Smooth muscle cell (in vitro differentiated cells): Measurements from ENCODE around the gene TMBIM6. TPM values are rescaled to one million over a fixed set of nuclear protein-coding genes. Genes with fewer than 3 reads are reported as not detected.
"Not testable (repeated sequence)": the region's sequence is repeated elsewhere in the genome, so short reads cannot be mapped to it uniquely, and the experiment has no call there.

Experiments used
- DNase-seq: peaks from one replicate; lab custom pipeline; 2025; ENCODE audit not compliant: unreplicated experiment; lab: John Stamatoyannopoulos, UW
- H2AFZ ChIP-seq: fragments of 200-600 bp; sonication (generic); 2 replicates; pipeline ENCODE4 v1.6.0; 2016; ENCODE audit warnings: antibody characterized with exemption, low read depth, mild to moderate bottlenecking
- H3F3A ChIP-seq: fragments of 200-600 bp; sonication (generic); 2 replicates; pipeline ENCODE4 v1.6.0; 2017; ENCODE audit warnings: antibody characterized with exemption, low read depth
- H3K27ac ChIP-seq: fragments of 200-600 bp; sonication (generic); 2 replicates; pipeline ENCODE4 v1.5.1; 2016; ENCODE audit warnings: low read depth, mild to moderate bottlenecking
- H3K27me3 ChIP-seq: fragments of 200-600 bp; sonication (generic); 2 replicates; pipeline ENCODE4 v1.6.1; 2016; ENCODE audit warnings: low read depth, mild to moderate bottlenecking
- H3K36me3 ChIP-seq: fragments of 200-600 bp; sonication (generic); 2 replicates; pipeline ENCODE4 v1.5.1; 2016; ENCODE audit warnings: low read depth
- H3K4me1 ChIP-seq: fragments of 200-600 bp; sonication (generic); 2 replicates; pipeline ENCODE4 v1.5.1; 2016; ENCODE audit warnings: low read depth
- H3K4me2 ChIP-seq: fragments of 200-600 bp; sonication (generic); 2 replicates; pipeline ENCODE4 v1.6.0; 2016; ENCODE audit warnings: mild to moderate bottlenecking
- H3K4me3 ChIP-seq: fragments of 200-600 bp; sonication (generic); 2 replicates; pipeline ENCODE4 v1.5.1; 2016; ENCODE audit warnings: mild to moderate bottlenecking
- H3K79me2 ChIP-seq: fragments of 200-600 bp; sonication (generic); 2 replicates; pipeline ENCODE4 v1.6.0; 2016; ENCODE audit warnings: low read depth, mild to moderate bottlenecking
- H3K9ac ChIP-seq: fragments of 200-600 bp; sonication (generic); 2 replicates; pipeline ENCODE4 v1.6.0; 2016; ENCODE audit warnings: low read depth
- H3K9me3 ChIP-seq: fragments of 200-600 bp; sonication (generic); replicated peaks from 2 replicates; pipeline ENCODE4 v1.5.1; 2016; ENCODE audit warnings: low read depth
- H4K20me1 ChIP-seq: fragments of 200-600 bp; sonication (generic); 2 replicates; pipeline ENCODE4 v1.6.0; 2016; ENCODE audit warnings: low read depth
- CTCF ChIP-seq: fragments of 200-600 bp; sonication (generic); IDR thresholded peaks from 2 replicates; pipeline ENCODE4 v1.5.1; 2017; ENCODE audit warnings: borderline replicate concordance, mild to moderate bottlenecking, antibody characterized with exemption; ENCODE audit not compliant: insufficient read depth, poor library complexity, severe bottlenecking
- WGBS: methylation state at CpG from one replicate; pipeline ENCODE4 v1.1.7; 2016; ENCODE audit warnings: low lambda C conversion rate; 5-methylcytosine and 5-hydroxymethylcytosine counted together
- polyA plus RNA-seq: library from polyadenylated mRNA; unstranded; fragments of >200 nt; fragmentation: Nextera tagmentation; extraction: Ambion mirVana; gene quantifications from 2 replicates; pipeline ENCODE4 v1.2.1, GENCODE V29; 2016
- total RNA-seq: library from RNA; depleted of rRNA; stranded (reverse); fragments of >200 nt; gene quantifications from 2 replicates; pipeline ENCODE4 v1.2.3, GENCODE V29; 2014

The TMBIM6 gene
- total and polyA plus RNA-seq, 2 experiments from 2014 or later: 611 to 677 TPM

GRCh38 chr12:49777341-49777740 lies 36.0 kb downstream of the TMBIM6 start:
- H2AFZ ChIP-seq: no peak overlapping the region
- H3K27ac ChIP-seq: no peak overlapping the region
- H3K9me3 ChIP-seq: no peaks in the 10 kb centered on the region
- no peak overlapping the region for H3K4me2 ChIP-seq
- H3K4me1 ChIP-seq: no peaks in the 10 kb centered on the region
- no peak for TF ChIP-seq CTCF
- no peaks in the 10 kb centered on the region for H3K36me3 ChIP-seq
- no peak overlapping the region for H3K4me3 ChIP-seq
- no peaks in the 10 kb centered on the region for H4K20me1 ChIP-seq
- 91% methylated on average over 3 of the region's 3 CpGs for WGBS
- DNase-seq: no peak
- no peaks in the 10 kb centered on the region for H3K79me2 ChIP-seq
- no peak overlapping the region for H3K9ac ChIP-seq
- H3K27me3 ChIP-seq: no peaks in the 10 kb centered on the region
- H3F3A ChIP-seq: no peaks in the 10 kb centered on the region

- Histone ChIP-seq H3K4me3 (no peak overlapping the region), H3K36me3 (no peaks in the 10 kb centered on the region), H4K20me1 (no peaks in the 10 kb centered on the region), H3F3A (no peaks in the 10 kb centered on the region), H3K4me2 (no peak overlapping the region), H3K4me1 (no peaks in the 10 kb centered on the region), H3K27me3 (no peaks in the 10 kb centered on the region), H3K27ac (no peak overlapping the region), H3K79me2 (no peaks in the 10 kb centered on the region), H2AFZ (no peak overlapping the region), H3K9me3 (no peaks in the 10 kb centered on the region), H3K9ac (no peak overlapping the region)
- peak; percentile 55 for TF ChIP-seq CTCF
- DNase-seq: no peak
- WGBS: 54% methylated on average over 19 of the region's 19 CpGs
Observed at GRCh38 chr12:49777800-49778748, 36.7 kb downstream of the TMBIM6 start.

- no peak overlapping the region for H2AFZ ChIP-seq
- DNase-seq: no peak
- TF ChIP-seq CTCF: no peak
- no peak overlapping the region for H3K9ac ChIP-seq
- WGBS: 85% methylated on average over 2 of the region's 2 CpGs
- no peaks in the 10 kb centered on the region for H4K20me1 ChIP-seq
- no peaks in the 10 kb centered on the region for H3K36me3 ChIP-seq
- H3K27ac ChIP-seq: no peak overlapping the region
- no peaks in the 10 kb centered on the region for H3K27me3 ChIP-seq
- no peaks in the 10 kb centered on the region for H3F3A ChIP-seq
- H3K79me2 ChIP-seq: no peaks in the 10 kb centered on the region
- no peaks in the 10 kb centered on the region for H3K4me1 ChIP-seq
- H3K9me3 ChIP-seq: no peaks in the 10 kb centered on the region
- no peak overlapping the region for H3K4me3 ChIP-seq
- no peak overlapping the region for H3K4me2 ChIP-seq
Observed at GRCh38 chr12:49779581-49779980, 38.2 kb downstream of the TMBIM6 start.

- not testable (repeated sequence) for H3K27ac ChIP-seq, H3K9me3 ChIP-seq, H3K4me3 ChIP-seq, H3K9ac ChIP-seq, H3K36me3 ChIP-seq, DNase-seq, H3K79me2 ChIP-seq, H3K4me1 ChIP-seq, H3F3A ChIP-seq, H3K27me3 ChIP-seq, H2AFZ ChIP-seq, H3K4me2 ChIP-seq, H4K20me1 ChIP-seq
- 91% methylated on average over 4 of the region's 6 CpGs for WGBS
Observed at GRCh38 chr12:49780914-49781313, 39.6 kb downstream of the TMBIM6 start.
